ENCODE measurements around the gene RSPH6A. TPM values are rescaled to one million over a fixed set of nuclear protein-coding genes. Genes with fewer than 3 reads are reported as not detected.
A peak's percentile ranks its signal among the peaks of the same experiment; 100 is the strongest.

Gene RSPH6A
- total and polyA plus RNA-seq, 2 of the 13 experiments (the other 11 are each of a cell fraction or from before 2014, with no cell fraction given) = 0.07 TPM; not detected in 1

DNA sequence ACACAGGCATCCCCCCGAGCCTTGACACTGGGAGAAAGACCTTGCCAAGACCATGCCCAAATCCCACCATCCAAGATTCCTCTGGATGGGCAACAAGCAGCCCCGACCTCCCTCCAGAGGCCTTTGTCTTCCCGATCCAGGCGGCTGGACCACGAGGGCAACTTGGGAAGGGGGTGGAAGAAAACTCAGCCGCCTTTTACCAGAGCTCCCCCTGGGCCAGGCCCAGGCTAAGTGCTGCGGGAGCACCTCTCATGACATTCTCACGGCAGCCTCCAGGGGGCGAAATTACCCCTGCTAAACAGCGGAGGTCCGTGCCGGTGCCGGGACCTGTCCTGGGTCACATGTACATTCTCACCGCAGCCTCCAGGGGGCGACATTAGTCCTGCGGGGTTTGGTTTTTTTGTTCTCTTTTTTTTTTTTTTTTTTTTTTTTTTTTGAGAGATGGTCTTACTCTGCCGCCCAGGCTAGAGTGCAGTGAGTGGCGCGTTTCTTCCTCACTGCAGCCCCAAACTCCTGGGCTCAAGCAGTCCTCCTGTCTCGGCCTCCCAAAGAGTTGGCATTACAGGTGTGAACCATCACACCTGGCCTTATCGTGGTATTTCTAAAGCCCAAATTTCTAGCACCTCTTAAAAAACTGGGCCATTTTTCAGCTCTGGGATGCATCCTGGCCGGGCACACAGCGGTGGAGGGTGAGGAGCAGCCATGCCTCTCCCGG, 2.1 kb upstream of the RSPH6A start (continued):
- TF ChIP-seq ZNF326 (CRISPR knock-in tag; IDR thresholded peaks at IDR 0.05; ENCODE audit: borderline replicate concordance) (no peak), PTBP1 (IDR thresholded peaks at IDR 0.05; ENCODE audit: low read depth, low read length, poor library complexity, severe bottlenecking) (peak; percentile 95), SAP130 (CRISPR knock-in tag; IDR thresholded peaks at IDR 0.05; ENCODE audit: low read depth) (peak; percentile 64), MXI1 (IDR thresholded peaks at IDR 0.05; ENCODE audit: borderline replicate concordance, low read depth, low read length) (peak; percentile 63; the same call in 1 of the 3 replicates), ZNF331 (CRISPR knock-in tag; IDR thresholded peaks at IDR 0.05) (peak; percentile 70), NONO (IDR thresholded peaks at IDR 0.05) (no peak), NONO (CRISPR knock-in tag; conservative IDR thresholded peaks at IDR 0.05) (peak; percentile 59; the same call in 1 of the 2 replicates), ZNF629 (CRISPR knock-in tag; conservative IDR thresholded peaks at IDR 0.05) (0 out of 2 replicates have a peak, but pooled peaks have one; percentile 27), FOXC1 (CRISPR knock-in tag; IDR thresholded peaks at IDR 0.05; ENCODE audit: borderline replicate concordance) (0 out of 2 replicates have a peak, but pooled peaks have one; percentile 22), TARDBP (CRISPR knock-in tag; IDR thresholded peaks at IDR 0.05) (0 out of 2 replicates have a peak, but pooled peaks have one; percentile 33), NAIF1 (CRISPR knock-in tag; IDR thresholded peaks at IDR 0.05; ENCODE audit: borderline replicate concordance) (no peak), RORA (CRISPR knock-in tag; IDR thresholded peaks at IDR 0.05) (no peak)
- TF ChIP-seq, protein P1, sequence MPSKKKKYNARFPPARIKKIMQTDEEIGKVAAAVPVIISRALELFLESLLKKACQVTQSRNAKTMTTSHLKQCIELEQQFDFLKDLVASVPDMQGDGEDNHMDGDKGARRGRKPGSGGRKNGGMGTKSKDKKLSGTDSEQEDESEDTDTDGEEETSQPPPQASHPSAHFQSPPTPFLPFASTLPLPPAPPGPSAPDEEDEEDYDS (CRISPR knock-in tag; IDR thresholded peaks at IDR 0.05) = peak; percentile 45; the same call in 1 of the 2 replicates
- TF ChIP-seq, protein P2, sequence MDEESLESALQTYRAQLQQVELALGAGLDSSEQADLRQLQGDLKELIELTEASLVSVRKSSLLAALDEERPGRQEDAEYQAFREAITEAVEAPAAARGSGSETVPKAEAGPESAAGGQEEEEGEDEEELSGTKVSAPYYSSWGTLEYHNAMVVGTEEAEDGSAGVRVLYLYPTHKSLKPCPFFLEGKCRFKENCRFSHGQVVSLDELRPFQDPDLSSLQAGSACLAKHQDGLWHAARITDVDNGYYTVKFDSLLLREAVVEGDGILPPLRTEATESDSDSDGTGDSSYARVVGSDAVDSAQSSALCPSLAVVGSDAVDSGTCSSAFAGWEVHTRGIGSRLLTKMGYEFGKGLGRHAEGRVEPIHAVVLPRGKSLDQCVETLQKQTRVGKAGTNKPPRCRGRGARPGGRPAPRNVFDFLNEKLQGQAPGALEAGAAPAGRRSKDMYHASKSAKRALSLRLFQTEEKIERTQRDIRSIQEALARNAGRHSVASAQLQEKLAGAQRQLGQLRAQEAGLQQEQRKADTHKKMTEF (CRISPR knock-in tag; IDR thresholded peaks at IDR 0.05) = peak; percentile 58
- TF ChIP-seq, protein P3, sequence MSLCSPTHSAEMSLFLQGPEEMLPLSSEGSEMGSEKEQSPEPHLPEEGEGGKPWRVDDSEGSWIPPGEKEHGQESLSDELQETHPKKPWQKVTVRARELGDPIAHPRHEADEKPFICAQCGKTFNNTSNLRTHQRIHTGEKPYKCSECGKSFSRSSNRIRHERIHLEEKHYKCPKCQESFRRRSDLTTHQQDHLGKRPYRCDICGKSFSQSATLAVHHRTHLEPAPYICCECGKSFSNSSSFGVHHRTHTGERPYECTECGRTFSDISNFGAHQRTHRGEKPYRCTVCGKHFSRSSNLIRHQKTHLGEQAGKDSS (CRISPR knock-in tag; IDR thresholded peaks at IDR 0.05; ENCODE audit: borderline replicate concordance, low read depth) = peak; percentile 48; the same call in 1 of the 2 replicates
- TF ChIP-seq, protein P4, sequence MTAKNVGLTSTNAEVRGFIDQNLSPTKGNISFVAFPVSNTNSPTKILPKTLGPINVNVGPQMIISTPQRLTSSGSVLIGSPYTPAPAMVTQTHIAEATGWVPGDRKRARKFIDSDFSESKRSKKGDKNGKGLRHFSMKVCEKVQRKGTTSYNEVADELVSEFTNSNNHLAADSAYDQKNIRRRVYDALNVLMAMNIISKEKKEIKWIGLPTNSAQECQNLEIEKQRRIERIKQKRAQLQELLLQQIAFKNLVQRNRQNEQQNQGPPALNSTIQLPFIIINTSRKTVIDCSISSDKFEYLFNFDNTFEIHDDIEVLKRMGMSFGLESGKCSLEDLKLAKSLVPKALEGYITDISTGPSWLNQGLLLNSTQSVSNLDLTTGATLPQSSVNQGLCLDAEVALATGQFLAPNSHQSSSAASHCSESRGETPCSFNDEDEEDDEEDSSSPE (CRISPR knock-in tag; IDR thresholded peaks at IDR 0.05) = peak; percentile 30; the same call in 1 of the 2 replicates
- TF ChIP-seq, protein P5, sequence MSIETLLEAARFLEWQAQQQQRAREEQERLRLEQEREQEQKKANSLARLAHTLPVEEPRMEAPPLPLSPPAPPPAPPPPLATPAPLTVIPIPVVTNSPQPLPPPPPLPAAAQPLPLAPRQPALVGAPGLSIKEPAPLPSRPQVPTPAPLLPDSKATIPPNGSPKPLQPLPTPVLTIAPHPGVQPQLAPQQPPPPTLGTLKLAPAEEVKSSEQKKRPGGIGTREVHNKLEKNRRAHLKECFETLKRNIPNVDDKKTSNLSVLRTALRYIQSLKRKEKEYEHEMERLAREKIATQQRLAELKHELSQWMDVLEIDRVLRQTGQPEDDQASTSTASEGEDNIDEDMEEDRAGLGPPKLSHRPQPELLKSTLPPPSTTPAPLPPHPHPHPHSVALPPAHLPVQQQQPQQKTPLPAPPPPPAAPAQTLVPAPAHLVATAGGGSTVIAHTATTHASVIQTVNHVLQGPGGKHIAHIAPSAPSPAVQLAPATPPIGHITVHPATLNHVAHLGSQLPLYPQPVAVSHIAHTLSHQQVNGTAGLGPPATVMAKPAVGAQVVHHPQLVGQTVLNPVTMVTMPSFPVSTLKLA (IDR thresholded peaks at IDR 0.05) = peak; percentile 46; the same call in 1 of the 2 replicates
- TF ChIP-seq, protein P6, sequence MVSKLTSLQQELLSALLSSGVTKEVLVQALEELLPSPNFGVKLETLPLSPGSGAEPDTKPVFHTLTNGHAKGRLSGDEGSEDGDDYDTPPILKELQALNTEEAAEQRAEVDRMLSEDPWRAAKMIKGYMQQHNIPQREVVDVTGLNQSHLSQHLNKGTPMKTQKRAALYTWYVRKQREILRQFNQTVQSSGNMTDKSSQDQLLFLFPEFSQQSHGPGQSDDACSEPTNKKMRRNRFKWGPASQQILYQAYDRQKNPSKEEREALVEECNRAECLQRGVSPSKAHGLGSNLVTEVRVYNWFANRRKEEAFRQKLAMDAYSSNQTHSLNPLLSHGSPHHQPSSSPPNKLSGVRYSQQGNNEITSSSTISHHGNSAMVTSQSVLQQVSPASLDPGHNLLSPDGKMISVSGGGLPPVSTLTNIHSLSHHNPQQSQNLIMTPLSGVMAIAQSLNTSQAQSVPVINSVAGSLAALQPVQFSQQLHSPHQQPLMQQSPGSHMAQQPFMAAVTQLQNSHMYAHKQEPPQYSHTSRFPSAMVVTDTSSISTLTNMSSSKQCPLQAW (CRISPR knock-in tag; IDR thresholded peaks at IDR 0.05) = 0 out of 2 replicates have a peak, but pooled peaks have one; percentile 48
- TF ChIP-seq, protein P7, sequence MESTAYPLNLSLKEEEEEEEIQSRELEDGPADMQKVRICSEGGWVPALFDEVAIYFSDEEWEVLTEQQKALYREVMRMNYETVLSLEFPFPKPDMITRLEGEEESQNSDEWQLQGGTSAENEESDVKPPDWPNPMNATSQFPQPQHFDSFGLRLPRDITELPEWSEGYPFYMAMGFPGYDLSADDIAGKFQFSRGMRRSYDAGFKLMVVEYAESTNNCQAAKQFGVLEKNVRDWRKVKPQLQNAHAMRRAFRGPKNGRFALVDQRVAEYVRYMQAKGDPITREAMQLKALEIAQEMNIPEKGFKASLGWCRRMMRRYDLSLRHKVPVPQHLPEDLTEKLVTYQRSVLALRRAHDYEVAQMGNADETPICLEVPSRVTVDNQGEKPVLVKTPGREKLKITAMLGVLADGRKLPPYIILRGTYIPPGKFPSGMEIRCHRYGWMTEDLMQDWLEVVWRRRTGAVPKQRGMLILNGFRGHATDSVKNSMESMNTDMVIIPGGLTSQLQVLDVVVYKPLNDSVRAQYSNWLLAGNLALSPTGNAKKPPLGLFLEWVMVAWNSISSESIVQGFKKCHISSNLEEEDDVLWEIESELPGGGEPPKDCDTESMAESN (CRISPR knock-in tag; conservative IDR thresholded peaks at IDR 0.05) = peak; percentile 58; the same call in 1 of the 2 replicates

All from HepG2 (cell line).